ENCODE data around the gene MAP1B.

Gene MAP1B

GRCh38 chr5:72231991-72232703 lies 124.9 kb downstream of the MAP1B start:
- peak; percentile 91 for DNase-seq

GRCh38 chr5:72232838-72233237 lies 125.6 kb downstream of the MAP1B start:
- no peak for DNase-seq

DNA sequence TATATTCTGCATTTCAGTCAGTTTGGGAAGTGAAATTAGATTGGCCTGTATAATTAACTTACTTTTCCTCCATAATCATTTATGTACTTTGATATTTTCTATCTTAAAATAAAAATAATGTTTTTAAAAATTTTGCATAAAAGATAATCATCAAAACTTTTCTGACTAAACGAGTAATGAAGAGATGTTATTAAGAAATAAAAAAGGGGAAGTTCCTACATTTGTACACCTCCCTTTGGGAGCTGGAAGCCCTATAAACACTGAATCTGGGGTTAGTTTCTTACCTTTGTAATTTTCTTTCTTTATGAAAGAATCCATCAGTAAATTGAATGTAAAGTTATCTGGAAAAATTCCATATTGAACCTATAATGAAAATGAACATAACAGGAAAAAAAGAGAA lies 126.6 kb downstream of the MAP1B start:
- DNase-seq = no peak

DNA sequence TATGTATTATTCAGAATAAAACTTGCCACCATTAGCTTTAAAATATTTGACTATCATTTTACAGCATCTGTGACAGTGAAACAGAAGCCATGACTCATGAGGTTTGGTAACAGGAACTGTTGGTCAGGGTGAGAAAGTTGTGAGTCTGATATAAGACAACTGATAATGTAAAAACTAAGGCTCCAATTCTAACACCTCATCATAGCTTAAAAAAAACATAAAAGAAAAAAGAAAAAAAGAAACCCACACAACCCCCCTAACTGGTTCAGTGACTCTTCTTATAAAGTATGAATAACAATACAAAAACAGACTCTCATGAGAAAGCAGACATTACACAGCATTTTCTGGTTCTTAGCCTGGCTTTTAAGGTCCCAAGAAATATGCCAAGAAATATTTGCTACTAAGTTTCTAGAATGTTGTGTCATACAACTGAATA lies 127.0 kb downstream of the MAP1B start:
- DNase-seq = peak; percentile 93

DNA sequence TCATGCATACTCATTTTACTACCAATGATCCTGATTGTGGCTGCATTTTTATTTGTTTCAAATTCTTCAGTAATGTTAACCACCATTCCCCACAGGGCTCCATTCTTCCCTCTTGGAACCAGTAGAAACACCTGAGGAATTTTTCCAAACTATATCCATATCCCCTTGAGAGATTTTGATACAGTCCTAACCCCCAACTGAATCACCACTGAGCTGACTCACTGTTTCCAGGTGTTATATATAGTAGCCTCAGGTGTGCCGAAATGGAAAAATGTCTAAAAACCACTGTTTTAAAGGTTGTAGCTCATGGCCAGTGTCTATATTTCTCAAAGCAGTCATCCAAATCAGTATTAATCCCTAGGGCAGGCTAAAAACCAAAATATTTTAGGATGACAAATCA lies 127.6 kb downstream of the MAP1B start:
- peak; percentile 52 for DNase-seq

DNA sequence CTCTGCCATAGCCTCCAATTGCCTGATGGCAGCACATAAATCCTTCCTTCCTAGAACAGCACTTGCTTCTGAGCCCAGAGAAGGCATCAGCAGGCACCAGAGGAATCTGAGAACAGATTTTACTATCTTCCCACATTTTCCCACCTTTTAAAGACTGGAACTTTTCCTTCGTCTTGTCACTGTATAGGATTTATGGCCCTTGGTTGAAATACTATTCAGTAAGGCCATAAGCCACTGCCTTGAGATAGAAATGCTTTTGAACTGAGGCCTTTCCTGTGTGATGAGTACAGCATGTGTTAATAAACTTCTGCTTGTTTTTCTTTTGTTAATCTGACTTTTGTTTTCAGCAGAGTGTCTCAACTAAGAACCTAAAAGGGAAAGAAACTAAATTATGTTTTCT lies 128.4 kb downstream of the MAP1B start:
- DNase-seq = peak; percentile 31

- DNase-seq = peak; percentile 53
These were observed 130.1 kb downstream of the MAP1B start for GRCh38 chr5:72237415-72237814.

- no peak for DNase-seq
These were observed 130.6 kb downstream of the MAP1B start for GRCh38 chr5:72237879-72238278.

GRCh38 chr5:72238712-72239445 lies 131.6 kb downstream of the MAP1B start:
- no peak for DNase-seq

DNA sequence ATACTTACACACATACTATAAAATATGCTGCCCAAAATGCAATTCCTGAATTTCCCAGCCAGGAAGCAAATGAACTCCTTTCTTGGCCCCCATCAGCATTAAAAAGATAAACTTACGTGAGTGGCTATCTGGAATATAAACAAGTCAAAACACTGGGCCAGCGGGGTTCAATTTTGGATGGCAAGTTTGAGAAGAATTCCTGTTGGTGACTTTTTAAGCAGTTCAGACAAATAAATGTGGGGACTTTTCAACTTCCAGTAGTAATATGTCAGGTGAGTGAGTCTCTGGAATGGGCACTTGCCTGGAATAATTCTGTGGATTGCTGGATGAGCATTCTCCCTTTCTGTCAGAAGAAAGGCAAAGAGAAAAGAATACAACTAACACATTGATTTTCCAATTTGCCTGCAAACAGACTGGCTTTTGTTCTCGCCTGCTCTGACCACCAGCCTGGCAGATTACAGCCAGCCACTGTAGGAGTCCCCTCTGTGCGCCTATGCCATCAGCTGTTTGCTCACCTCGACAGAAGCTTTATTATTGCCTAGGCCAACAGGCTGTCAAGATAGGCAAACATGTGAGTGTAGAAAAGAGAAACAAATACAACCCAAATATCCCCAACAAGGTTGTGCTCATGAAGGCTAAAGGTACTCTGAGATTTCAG lies 134.2 kb downstream of the MAP1B start:
- no peak for DNase-seq

- DNase-seq = no peak
These were observed 135.7 kb downstream of the MAP1B start for GRCh38 chr5:72242796-72243475.

DNA sequence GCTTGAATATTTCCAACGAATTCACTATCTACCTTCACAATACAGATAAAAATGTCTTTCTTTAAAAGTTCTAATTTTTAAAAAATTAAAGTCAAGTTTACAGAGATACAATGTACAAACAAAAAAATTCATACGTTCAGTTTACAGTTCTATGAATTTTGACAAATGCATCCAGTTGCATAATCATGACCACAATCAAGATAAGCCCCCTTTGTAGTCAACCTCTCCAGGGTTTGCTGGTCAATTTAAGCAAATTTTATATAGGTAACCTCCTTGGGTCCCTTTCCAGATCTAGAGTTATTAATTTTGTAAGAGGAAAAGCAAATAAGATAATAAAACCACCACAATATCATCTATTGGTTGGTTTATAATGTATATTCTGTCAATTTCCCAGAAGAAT lies 136.4 kb downstream of the MAP1B start:
- peak; percentile 67 for DNase-seq

- DNase-seq = peak; percentile 88
These were observed 137.6 kb downstream of the MAP1B start for GRCh38 chr5:72244862-72245371.

- no peak for DNase-seq
These were observed 138.3 kb downstream of the MAP1B start for GRCh38 chr5:72245546-72245945.

DNA sequence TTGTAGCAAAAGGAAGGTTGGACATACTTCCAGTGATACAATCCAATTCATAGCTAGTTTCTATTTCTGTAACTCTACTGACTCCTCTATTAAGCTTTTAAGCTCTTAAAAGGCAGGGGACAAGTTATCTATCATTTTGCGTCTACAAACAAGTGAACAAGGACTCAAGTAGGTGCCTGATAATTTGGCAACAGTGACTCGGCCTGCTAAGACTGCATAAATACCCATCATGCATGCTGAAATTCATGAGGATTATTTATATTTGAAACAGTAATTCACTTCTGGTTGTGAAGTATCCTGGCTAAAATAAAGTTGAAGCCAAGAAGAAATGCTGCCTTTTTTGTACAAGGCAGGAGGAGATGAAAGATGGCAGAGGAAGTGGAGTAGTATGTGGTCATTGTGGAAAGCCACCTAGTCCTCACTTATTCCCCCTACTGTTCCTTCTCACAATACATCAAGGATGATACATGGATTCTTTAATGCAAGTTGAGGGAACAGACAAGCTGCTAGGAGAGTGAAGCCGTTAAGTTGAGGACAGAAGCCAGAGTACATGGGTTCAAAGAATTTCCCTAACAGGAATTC lies 138.8 kb downstream of the MAP1B start:
- peak; percentile 38 for DNase-seq

GRCh38 chr5:72246954-72247442 lies 139.7 kb downstream of the MAP1B start:
- DNase-seq = peak; percentile 39

DNA sequence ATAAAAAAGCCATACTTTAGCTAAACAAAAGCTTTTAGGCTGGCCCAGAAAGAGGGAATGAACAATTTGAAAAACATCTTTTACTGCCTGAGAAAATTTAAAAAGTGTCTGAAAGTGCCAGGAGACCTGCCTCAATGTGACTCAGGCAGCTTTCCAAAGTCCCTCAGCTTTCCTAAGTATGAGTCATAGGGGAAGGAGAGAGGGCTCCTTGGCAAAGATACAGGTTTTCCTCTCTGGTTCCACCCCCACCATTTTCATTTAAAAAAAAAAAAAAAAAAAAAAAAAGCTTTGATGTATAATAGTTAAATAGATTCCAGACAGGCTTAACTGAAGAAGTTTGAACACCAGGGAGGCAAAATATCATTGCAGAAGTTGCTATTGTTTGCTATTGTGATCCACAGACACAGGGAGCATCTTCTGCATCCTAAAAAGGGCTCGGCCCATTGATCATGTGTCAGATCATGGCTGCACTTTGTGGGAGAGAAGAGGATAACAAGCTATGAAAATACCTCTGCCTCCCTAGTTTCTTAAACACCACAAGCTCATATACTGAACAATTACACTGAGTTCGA lies 141.2 kb downstream of the MAP1B start:
- peak; percentile 40 for DNase-seq

GRCh38 chr5:72251386-72251785 lies 144.1 kb downstream of the MAP1B start:
- DNase-seq = no peak

DNA sequence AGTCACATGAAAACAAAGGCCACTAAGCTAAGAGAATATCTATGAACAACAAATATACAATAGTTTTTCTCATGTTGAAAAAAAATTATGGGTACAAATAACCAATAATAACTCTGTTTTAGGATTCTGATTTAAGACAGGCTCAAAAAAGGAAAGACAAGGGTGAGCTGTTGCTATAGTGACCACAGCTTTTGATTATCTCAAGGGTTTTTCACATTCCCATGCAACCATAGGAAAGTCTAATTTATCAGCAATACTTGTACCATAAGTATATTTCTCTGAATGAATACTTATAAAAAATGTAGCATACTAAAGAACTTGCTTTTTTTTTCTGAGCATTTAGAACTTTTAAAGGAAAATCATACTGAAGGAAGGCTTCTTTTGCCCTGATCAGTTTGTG lies 144.7 kb downstream of the MAP1B start:
- no peak for DNase-seq

- DNase-seq = no peak
These were observed 145.4 kb downstream of the MAP1B start for GRCh38 chr5:72252574-72253155.

DNA sequence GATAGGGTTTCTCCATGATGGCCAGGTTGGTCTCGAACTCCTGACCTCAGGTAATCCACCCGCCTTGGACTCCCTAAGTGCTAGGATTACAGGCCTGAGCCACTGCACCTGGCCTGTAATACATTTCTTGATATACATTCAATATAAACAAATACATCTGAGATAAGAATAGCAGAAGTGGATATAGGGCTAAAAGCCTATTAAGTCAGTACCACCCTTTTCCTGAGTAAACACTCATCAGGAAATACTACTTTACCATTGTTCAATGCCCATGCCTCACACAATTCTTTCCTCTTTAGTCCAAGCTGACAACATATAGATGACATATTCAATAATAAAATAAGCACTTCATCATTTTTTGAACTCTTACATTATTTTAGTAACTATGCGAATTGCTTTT lies 148.0 kb downstream of the MAP1B start:
- DNase-seq = no peak

DNA sequence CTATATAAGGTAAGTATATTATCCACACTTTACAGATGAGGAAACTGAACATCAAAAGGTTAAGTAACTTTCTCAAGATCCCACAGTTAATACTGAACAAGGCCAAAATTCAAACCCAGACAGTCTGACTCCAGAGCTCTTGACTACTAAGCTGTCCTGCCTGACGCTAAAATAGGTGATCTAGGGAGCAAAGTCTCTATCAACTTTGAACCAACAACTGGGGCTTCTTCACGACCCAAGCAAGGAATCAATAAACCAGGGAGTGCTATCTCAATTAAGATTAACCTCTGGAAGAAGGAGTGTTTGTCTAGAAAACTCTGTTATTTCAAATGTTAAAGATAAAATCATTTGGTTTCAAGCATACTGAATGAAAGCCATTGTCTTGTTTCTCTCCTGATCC lies 148.4 kb downstream of the MAP1B start:
- no peak for DNase-seq
